NCI-H510A treated with DMSO at 0.1 percent for 48 hours (cell line): ENCODE results near the gene THY1.
"Not testable (repeated sequence)": the region's sequence is repeated elsewhere in the genome, so short reads cannot be mapped to it uniquely, and the experiment has no call there.

ENCODE experiments used
- DNase-seq: peaks from one replicate; lab custom pipeline; 2025; lab: John Stamatoyannopoulos, UW

Gene THY1

DNA sequence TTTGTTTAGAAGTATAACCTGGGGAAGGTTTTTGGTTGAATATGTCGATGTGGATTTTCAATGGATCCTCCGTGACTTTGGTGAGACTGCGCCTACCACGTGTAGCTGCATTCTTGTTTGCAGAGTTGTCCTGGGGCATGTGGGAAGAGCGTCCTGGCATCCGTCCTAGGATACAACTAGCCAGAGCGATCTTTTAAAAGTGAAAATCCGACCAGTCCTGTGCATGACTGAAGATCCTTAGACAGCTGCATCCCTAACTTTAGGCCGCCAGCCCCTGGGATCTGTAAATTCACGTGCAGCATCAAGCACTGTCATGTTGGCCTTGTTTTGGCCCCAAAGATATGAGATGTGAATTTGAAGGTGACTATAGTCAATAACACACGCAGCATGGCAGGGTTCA, 22.4 kb upstream of the THY1 start:
- DNase-seq: no peak

DNA sequence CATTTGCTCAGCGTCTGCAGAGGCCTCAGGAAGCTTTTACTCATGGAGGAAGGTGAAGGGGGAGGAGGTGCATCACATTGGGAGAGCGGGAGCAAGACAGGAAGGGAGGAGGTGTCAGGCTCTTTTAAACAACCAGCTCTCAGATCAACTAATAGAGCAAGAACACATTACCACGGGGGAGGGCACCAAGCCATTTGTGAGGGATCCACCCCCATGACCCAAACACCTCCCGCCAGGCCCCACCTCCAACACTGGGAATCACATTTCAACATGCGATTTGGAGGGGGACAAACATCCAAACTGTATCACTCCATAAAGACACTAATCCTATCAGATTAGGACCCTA, 18.9 kb upstream of the THY1 start:
- no peak for DNase-seq

DNA sequence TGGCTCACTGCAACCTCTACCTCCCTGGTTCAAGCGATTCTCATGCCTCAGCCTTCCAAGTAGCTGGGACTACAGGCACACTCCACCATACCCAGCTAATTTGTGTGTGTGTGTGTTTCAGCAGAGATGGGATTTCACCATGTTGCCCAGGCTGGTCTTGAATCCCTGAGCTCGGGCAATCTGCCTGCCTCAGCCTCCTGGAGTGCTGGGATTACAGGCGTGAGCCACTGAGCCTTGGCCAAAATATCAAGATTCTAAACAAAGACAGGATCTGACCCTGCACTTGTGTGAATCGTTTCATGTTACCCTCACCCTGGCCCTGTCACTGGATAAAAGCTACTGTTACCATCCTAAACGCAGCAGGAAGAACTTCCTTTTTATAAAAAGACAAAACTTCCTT, 15.6 kb upstream of the THY1 start:
- DNase-seq: no peak

DNA sequence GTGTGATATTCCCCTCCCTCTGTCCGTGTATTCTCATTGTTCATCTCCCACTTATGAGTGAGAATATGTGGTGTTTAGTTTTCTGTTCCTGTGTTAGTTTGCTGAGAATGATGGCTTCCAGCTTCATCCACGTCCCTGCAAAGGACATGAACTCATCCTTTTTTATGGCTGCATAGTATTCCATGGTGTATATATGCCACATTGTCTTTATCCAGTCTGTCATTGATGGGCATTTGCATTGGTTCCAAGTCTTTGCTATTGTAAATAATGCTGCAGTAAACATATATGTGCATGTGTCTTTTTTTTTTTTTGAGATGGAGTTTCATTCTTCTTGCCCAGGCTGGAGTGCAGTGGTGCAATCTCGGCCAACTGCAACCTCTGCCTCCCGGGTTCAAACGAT, 14.5 kb upstream of the THY1 start:
- not testable (repeated sequence) for DNase-seq

DNA sequence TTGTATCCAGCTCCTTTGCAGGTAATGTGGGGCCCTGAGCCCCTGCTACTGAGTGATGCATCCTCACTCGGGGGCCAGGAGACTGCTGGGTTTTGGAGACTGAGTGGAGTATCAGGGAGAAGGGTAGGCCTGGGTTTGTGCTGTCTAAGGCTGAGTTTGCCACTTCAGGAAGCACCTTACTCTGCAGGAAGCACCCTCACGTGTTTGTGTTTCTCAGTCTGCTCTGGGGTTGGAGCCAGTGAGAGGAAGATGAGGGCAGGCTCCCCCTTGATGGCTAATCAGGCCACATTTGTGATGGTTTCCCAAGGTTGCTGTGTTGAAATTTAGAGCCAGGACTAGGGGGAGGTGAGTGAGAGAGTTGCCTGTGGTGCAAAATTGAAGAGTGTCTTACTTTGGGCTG, 13.7 kb upstream of the THY1 start:
- no peak for DNase-seq

DNA sequence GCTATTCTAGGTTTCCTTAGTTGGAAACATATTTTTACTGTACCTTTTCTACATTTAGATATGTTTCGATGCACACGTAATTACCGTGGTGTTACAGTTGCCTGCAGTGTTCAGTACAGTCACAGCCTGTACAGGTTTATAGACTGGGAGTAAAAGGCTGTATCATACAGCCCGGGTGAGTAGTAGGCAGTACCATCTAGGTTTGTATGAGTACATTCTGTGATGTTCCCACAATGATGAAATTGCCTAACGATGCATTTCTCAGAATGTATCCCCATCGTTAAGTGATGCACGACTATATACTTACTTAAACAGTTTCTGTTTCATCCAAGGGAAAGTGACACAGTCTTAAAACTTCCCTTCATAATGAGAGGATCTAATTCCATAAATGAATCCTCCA, 13.1 kb upstream of the THY1 start:
- no peak for DNase-seq

DNA sequence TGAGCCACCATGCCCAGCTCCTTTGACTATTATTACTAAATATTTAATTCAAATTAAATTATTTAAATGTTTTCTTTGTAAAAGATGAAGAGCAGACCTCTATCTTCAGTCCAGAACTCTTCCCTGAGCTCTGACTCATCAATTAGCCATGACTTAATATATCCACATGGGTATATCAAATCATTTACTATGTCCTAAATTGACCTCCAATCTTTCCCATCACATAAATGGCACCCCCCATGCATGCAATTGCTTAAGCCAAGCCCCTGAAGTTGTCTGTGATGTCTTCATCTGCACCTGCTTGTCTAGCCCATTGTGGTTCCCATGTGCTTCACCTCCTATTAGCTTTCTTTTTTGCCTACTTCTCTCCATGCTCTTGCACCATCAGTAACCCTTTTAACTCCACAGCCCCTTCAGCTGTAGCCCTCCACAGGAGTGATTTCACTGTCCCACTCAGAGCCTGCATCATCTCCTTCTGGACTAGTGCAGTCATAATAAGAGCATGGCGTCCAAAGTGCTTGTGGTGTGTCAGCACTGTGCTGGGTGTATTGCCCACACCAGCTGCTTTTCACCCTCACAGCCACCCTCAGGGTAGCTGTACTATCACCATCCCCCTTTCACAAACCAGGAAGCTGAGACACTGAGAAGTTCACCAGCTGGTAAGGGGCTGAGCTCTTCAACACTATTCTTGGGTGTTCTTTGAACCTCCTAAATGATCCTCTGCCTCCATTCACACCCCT, 11.8 kb upstream of the THY1 start:
- DNase-seq: no peak

DNA sequence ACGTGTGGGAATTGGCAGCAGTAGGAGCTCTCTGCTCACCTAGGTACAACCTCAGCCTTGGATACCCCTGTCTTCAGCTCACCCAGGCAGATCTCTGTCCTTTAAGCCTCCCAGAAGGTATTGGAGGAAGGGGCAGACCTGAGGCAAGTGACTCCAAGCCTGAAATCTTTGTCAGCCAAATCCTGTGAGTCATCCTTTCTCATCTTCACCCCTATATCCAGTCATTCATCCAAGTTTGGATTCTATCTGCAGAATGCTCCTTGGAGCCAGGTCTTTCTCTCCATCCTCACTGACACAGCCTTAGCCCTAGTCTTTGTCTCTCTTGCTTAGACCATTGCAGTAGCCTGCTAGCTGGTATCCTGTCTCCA, 10.4 kb upstream of the THY1 start:
- DNase-seq: no peak

DNA sequence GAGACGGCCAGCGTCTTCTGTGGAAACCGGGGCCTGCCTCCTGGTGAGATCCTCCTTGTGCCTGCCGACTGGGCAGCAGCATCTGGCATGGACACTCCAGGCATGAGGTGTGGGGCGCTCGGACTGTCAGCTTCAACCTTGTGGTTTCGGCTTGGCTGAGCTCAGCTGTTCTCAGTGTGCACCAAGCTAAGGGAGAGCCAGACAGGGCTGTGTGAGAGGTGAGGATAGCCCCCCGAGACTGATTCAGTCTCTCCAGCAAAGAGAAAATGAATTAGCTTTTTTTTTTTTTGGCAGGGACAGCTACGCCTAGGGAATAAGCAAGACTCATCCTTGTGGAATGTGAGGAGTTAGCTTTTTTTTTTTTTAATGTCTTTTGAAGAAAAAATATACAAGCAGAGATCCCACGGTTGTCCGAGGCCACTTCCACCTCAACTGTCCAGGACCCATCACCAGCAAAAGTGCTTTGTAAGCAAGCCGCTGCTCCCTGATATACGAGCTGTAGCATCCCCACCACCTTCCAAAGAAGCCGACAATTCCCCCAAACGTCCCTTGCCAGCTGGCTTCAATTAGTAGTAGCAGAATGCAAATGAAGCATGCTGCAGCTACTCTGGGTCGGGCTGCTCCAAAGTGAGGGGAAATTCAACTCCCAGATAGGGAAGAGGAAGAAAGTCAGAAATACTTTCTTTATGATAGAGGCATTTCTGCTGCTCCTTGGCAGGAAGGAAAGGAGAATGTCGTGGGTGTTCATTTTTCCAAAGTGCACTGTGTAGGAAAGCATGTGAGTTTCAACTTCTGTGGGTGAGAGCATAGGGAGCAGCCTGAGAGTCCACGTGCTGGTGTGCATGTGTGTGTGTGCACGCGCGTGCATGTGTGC, 9.7 kb upstream of the THY1 start:
- no peak for DNase-seq

DNA sequence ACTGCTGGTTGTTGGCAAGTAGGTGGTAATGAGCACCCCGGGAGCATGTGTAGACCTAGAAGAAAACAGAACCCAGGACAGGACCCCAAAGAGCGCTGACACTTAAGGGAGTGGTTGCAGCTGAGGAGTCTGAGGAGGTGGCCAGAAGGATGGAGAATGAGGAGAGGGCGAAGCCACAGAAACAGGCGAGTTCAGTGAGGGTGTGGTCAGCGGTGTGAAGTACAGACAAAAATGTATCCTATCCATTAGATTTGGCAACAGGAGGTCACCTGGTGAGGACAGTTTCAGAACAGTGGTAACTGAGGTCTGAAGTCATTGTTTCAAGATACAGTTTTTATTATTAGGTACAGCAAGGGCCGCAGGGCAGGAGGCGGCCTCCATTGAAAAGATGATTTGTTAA, 8.6 kb upstream of the THY1 start:
- no peak for DNase-seq

DNA sequence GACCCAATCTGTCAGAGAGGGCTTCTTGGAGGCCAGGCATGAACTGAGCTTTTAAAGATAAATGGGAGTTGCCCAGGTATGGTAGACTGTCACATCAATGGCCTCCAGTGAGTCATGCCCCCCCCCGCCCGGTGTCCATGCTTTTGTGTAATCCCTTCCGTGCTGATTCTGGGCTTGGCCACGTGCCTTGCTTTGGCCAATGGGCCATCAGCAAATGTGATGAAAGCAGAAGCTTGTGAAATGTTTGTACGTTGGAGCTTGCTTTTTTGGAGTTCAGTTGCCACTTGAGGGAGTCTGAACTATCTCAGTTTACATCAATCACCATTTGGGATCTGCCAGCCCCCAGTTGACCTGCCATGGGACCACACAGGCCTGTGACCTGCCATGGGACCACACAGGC, 4.3 kb upstream of the THY1 start:
- DNase-seq: no peak

DNA sequence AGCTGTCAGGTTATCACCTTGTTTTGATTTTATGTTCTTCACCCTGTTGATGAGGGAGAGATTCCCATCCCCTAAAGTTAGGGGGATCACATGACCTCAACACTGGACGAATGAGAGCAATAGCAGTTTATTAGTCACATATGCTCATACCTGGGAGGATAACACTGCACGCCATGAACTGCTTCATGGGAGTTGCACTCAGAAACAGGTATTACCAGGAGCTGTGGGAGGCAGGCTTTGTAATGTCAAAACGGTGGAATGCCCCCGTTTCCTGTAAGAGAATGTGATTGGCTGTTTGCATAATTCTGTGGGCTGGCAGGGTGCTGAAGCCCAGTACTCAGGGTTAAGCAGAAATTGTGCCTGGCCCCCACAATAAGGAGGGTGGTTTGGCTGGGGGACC, 3.2 kb upstream of the THY1 start:
- no peak for DNase-seq

DNA sequence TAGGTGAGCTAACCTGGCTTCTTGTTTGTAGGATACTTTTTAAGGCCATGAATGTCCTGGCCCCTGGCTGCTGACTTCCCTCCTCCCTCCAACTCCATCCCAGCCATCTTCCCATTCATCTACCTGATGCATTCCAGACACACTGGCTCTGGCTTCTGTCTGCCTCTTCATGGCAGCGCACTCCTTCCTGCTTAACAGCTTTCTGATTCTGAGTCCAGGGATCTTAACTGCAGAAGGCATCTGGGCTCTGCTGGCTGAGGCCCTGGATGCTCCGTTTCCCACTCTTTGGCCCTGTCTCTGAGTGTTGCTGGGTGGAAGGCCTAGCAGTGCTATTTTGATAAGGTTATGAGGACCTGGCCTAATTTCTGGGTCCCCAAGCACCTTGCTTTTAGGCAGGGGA, 1.8 kb upstream of the THY1 start:
- DNase-seq: no peak

DNA sequence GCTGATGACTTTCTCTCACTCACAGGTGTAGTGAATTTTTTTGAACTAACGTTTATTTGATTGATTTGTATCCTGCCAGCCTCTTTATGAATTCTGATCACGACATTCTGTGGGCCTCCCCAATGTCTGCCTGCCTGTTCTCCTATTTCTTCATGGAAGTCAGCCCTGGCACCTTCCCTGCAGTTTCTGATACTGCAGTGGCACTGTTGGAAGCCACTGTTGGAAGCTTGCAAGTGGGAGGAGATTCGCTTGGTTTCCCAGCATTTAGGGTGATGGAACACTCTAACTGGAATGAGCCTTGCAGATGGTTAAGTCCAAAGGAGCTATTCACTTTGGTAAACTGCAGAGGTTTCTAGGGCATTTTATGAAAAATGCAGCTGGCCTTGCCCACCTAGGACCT, 1.3 kb upstream of the THY1 start:
- no peak for DNase-seq

DNA sequence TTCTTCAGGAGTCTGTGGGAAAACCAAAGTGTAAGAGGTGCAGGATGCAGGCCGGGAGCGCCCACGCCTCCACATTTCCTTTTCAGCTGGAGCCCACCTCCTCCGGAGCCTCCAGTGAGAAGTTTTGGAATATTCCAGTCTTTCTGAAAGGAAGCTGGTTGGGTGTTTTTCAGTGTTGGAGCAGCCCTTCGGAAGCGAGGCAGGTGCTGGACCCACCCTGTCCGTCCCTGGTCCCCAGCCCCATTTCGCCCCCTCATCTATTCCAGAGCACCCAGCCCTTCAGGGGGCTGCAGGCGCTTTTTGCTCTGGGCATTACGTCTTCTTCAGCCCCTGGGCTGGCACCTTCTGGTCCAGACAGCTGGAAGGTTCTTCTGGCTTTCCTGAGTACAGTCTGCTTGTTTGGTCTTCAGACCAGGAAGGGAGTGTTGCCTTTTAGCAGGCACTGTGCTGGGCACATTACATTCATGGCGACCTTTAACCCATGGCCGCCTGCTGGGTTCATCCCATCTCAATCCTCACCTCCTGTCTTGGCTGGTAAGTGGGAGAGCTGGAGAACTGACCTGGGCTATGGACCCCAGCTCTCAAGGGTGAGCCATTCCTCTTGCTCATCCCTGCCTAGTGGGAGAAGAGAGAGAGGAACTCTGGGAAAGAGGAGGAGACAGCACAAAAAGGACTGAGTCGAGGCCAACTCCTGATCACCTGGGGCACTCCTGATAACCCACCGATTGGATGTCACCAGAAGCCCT, 710 bp upstream of the THY1 start:
- no peak for DNase-seq

DNA sequence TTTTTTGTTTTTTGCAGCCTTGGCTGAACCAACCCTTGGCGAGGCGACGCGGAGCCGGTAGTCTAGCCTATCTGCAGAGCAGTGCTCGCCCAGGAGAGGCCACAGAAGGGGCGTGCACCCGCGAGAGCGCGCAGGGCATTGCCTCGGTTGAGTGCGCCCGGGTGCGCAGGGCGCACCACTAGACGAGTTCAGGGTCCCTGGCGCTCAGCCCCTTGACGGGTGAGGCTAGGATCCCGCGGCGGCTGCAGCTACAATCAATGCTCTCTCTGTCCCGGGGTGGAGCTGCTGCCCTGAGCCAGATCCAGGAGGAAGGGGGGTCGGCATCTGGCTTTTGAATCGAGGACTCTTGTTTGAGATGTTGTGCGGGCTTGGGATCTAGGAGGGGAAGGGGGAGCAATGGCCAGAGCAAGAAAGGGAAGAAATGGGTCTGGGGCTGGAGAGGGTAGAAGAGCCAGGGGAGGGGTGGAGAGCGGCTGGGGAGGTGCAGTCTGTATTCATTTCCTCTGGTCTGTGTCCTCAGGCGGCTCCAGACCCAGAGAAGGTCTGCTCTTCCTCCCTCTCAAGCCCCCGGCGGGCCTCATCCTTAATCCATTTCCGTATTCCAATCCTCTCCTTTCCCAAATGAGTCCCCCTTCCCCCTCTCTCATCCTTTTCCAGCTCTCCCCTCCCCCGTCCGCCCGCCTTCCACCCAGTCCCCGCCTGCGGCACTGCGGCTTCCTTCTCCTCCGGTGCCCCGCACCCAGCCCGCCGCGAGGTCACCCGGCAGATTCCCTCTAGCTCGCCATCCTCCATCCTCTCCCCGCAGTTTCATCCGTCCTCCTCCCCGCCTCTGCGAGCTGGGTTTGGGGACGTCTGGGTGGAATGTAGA, 797 bp downstream of the THY1 start:
- DNase-seq: no peak

DNA sequence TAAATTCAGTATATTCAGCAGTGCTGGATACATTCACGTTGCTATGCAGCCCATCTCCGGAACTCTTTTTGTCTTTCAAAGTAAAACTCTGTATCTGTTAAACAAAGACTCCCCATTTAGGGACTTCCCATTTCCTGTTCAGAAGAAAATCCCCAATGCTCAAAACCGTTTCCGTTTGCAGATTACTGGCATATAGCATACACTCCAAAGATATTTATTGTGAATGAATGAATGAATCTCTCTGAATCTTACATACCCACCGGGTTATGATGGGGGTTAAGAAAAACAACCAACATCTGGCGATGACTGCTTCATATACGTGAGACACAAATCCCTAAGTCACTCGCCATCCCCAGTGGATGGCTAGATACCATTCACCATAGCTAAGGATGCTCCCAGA, 1.6 kb downstream of the THY1 start:
- DNase-seq: no peak

DNA sequence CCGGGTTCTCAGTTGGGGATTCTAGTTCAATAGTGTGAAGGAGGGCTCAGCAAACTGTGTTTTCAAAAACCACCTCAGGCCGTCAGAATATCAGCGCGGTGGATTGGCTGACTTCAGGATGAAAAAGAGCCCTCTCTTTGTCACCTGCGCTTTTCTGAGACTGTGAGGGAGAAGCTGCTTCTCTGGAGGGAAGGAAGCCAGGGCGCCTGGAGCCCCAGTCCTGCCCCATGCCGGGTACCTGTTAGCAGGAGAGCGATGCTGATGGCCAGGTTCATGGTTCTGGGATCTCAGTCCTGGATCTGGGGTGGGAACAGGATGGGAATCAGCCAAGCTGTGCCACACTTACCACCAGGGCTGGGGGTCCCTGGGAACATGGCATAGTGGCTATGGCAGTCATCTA, 2.3 kb downstream of the THY1 start:
- DNase-seq: no peak

DNA sequence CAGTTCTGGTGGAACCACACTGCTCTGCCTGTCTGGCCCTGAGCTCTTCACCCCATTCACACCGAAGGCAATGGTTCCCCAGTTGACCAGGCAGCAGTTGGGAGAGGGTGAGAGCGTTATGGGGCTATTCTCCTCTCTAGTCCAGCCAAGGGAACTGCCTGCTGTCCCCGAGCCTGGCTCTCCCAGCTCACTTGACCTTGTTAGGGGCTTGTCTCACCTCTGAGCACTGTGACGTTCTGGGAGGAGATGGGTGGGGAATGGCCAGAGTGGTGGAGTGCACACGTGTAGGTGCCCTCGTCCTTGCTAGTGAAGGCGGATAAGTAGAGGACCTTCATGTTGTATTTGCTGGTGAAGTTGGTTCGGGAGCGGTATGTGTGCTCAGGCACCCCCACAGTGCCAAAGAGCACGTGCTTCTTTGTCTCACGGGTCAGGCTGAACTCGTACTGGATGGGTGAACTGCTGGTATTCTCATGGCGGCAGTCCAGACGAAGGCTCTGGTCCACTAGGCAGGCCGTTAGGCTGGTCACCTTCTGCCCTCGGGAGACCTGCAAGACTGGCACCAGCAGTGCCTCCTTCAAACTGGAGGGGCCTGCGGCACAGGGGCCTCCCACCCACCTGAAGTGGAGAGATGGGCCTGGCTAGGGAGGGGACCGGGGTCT, 3.0 kb downstream of the THY1 start:
- DNase-seq: no peak

DNA sequence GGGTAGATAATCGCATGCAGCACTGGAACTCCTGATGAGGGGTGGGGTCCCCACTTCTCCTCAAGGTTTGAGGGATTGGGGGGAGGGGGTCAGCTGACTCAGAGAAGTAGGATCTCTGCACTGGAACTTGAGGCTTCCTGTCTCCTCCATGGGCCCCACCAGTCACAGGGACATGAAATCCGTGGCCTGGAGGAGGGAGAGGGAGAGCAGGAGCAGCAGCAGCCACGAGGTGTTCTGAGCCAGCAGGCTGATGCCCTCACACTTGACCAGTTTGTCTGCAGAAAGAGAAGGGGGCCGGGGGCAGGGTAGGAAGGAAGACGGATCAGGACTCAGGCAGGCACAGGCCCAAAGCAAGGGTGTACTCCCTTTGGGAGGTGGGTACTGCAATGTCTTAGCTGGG, 3.7 kb downstream of the THY1 start:
- no peak for DNase-seq

DNA sequence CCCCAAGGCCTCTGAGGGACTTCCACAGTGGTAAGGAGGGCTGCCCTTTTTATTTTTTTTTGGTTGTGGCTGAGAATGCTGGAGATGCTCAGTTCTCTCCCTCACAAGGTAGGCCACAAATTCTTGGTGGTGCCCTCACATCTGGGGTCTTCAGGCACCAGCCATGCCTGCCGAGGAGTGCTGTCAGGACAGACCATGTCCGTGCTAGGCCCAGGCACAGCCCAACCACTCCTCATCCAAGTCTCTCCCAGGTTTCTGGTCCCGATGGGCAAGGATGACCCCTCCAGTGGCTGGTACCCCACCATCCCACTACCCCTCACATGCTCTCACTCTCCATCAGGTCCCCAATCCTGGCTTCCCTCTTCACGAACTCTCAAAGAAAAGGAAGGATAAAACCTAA, 4.2 kb downstream of the THY1 start:
- DNase-seq: no peak
